Effector CD4-positive, alpha-beta T cell (primary cell): ENCODE data around the gene ADARB2.
"Not testable (repeated sequence)": the region's sequence is repeated elsewhere in the genome, so short reads cannot be mapped to it uniquely, and the experiment has no call there.

Experiments used
- DNase-seq: peaks from one replicate; pipeline ENCODE4 v3.0.0-alpha.2; 2020

ADARB2 gene

DNA sequence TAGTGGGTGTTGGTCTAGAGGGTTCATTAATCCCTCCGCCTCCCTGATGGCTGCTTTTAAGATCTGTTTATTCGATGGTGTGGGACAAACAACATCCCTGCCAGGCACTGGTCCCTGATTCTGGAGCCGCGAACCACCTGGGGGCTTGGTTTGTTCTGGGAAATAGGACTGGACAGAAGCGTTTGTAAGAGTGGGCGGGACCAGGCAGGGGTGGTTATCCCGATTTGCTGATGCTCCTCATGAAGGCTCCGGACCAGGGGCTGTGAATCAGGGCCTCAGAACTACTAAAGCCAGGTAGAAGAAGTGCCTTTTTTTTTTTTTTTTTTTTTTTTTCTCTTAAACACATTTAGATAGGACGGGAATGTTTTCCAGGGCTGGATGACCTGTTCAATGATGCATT is 407.7 kb downstream of the ADARB2 start:
- DNase-seq: no peak

DNA sequence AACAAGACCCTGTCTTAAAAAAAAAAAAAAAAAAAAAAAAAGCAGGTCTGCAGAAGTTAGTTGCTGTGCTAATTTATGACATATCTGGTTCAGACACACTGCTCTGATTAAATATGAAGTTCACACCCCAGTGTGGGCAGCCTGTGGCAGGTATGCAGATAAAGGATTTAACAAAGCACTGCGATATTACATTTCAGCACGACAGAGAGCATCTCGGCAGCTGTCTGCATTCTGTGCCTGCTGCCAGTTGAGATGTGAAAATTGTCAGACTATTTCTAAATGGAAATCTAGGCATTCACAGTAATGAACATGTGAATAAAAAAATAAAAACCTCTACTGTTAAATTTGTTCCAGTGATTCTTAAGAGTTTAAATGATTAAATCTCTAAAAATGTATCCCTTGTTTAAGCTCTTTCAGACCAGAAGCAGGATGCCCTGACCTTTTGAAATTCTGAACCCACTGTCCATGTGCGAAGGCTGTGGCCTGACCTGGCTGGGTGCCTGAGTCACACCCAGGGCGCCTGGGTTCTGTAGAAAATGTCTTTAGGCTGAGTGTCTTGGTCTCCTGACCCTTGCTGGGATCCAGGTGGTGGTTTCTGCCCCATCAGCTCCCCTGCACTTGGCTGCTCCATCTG is 408.2 kb downstream of the ADARB2 start:
- DNase-seq: no peak

DNA sequence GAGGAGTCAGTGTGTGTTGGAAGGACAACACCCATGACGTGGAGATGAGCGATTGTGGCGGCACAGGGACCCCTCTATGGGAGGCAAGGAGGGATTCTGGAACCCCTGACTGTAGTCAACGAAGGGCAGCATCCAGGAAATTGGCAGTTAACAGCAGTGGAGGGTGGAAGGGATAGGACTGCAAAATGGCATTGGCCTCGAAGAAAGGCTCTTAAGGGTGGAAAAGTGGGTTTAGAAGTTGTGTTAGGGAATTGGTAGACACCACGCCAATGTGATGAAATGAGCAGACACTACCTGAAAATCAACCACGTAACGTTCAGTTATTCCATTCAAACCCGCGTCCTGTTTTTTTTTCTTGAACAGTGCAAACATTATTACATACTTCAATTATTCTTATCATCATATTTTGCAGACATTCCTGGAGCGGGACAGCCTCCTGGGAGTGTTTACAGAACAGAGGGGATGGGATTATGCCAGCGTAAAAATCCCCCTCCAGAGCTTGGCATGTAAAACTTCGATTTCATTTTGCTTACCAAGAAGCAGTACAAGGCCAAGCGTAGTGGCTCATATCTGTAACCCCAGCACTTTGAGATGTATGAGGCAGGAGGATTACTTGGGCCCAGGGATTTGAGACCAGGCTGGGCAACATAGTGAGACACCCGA is 409.0 kb downstream of the ADARB2 start:
- no peak for DNase-seq

DNA sequence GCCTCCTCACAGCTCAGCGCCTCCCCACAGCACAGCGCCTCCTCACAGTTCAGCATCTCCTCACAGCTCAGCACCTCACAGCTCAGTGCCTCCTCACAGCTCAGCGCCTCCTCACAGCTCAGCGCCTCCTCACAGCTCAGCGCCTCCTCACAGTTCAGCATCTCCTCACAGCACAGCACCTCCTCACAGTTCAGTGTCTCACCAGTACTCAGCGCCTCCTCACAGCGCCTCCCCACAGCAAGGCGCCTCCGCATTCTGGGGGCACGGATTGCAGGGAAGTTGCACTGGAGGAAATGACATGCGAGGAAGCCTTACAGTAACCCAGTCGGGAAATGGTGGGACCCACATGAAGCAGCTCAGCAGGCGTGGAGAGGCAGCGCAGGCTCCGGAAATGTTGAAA is 409.6 kb downstream of the ADARB2 start:
- DNase-seq: no peak

DNA sequence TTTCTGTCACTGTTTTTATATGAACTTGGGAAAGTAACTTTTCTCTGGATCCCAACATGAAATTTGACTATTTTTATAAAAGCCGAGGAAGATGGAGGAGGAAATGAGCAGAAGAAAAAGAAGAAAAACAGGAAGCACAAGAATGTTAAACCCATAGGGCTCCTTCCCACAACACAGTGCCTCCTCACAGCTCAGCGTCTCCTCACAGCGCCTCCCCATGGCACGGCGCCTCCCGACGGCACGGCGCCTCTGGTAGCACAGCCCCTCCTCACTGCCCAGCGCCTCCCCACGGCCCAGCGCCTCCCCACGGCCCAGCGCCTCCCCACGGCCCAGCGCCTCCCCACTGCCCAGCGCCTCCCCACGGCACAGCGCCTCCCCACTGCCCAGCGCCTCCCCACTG is 410.8 kb downstream of the ADARB2 start:
- not testable (repeated sequence) for DNase-seq

DNA sequence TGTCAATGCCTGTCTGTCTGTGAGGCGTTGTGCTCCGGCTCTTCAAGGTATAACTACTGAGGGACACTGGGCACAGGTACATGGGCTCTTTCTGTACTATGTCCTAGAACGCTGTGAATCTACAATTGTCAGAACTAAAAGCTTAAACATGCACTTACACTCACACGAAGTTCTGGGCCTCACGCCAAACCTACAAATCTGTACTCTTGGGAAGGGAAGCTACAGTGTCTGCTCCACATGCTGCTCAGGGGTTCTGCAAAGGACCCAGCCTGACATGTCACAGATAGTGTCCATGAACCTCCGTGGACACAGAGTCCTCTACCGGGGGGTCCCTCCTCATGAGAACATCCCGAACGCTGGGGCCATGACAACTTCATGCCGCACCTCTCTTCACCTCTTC is 412.4 kb downstream of the ADARB2 start:
- no peak for DNase-seq

DNA sequence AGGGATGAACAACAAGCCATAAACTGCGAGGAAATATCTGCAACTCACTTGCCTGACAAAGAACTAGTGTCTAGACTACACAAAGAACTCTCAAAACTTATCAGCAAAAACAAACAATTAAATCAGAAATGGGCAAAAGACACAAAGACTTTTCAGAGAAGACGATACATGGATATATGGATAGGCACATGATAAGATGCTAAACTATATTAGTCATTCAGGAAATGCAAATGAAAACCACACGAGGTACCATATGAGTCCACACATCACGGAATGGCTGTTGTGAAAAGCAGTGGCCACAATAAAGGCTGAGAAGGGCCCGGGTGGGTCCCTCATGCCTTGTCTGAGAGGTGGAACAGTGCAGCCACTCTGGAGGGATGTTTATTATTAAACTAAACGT is 413.4 kb downstream of the ADARB2 start:
- no peak for DNase-seq

DNA sequence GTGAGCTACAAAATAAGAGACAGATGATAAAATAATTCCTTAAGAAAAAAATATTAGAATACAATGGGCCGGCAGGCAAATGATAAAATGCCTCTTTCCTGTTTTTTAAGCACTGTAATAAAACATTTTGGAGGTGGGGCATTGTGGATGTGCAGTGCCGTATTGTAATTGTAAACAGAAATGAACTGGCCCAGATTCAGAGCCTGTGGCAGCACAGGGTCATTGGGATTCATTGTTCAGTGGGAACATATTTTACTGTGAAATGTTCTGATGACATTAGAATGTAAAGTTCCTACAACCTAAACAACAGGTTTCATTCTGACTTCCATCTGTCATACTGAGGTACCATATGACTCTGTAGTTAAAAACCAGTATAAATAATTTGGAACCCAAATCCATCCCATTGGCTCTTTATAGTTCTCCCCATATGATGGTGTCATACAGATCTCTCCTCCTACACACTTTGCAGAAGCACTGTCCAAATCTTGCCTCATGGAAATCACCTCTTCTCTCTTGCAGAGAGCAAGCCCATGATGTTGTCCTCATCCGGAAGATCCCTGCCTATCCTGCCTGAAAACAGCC is 416.5 kb downstream of the ADARB2 start:
- DNase-seq: no peak

DNA sequence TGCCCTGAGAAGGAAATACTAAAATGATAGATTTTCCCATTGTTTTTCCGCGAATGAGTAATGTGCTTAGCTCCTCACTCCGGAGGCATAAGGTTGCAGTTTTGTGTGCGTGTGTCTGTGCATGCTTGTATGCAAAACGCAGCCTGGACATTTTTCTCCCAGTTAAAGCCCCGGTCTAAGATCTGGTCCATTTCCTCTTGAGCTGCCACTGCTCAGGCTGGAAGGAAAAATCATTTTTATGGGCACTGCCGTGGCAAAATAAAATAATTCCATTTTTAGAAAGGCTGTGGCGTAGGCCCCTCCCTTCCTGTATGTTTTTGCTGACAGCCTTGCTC is 420.5 kb downstream of the ADARB2 start:
- DNase-seq: no peak

DNA sequence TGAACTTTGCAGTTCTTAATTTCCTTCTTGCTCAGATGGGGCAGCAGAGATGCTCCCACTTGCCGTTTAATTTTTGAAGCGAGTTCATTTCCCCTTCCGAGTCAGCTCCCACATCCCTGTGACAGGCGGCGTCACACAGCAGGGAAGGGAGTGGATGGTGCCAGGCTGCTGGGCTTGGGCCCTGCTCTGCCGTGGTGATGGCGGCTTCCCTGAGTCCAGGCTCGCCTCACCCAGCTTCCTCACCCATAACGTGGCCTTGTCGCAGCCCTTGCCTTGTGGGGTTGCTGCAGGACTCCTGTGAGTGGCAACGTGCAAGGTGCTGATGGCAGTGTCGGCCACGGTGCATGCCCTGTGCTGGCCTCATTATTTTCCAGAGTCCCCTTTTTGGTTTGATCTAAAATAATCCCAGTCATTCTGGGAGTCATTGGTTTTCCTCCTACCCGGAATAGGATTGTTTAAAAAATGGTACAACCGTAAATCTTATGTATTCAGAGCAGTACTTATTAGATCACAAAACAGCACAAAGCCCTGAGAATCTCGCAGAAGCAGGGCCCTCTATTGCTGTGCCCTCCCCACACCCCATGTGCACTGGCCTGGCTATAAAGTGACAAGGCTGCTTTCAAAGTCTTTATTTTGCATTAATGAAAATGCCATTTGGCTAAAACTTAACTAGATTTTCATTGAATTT is 421.1 kb downstream of the ADARB2 start:
- DNase-seq: no peak

DNA sequence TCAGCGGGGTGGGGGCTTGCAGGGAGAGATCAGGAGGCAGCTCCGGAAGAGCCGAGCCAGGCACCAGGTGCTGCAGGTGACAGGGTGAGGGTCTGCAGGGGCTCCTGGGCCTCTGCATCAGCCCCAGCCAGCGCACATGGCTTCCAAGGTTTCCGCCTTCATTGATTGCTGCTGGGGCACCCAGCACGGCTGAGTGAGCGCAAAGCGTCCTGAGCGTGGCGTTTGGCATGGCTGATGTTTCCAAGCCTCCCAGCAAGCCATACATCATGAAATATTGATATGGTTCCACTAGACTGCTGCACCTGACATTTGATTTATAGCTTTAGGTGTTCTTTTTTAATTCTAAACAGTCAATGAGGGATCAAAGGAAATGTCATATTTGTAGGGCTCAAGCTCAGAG is 422.1 kb downstream of the ADARB2 start:
- DNase-seq: no peak

DNA sequence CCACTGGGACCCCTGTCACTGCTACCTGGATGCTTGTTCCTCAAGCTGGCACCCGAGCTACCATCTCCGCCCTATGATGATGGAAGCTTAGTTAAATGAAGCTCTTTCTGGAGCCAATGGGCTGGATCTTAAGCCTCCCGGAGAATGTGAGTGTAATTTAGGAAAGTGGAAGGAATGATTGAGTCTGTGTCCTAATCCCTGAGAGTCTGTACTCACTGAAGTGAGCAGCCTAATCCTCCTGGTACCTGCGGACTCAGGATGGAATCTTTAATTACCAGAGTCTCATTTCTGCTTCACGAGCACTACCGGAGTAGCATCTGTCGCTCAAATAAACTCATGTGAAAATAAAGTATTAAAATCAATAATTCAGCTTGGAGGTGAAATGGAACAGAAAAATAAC is 425.6 kb downstream of the ADARB2 start:
- DNase-seq: no peak

DNA sequence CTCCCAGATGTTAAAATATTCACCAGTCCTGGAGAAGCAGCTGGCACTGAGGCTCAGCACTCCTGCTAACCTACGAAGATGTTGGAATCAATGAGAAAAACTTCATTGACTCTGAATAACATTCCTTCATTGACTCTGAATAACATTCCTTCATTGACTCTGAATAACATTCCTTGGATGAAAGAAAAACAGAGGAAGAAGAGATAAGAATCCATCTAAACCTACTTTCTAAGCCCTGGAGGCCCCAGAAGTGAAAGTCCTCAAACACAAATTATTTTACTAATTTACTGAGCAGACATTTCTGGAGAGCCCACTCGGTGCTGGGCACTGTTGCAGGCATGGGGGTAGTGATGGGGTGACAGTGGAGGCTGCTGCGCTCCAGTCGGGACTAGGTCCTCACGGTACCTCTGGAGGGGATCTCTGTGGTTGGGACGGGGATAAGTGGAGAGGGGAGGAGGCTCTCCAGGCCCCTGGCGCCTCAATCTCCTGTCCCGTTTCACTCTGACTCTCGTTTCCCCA is 427.0 kb downstream of the ADARB2 start:
- DNase-seq: no peak

DNA sequence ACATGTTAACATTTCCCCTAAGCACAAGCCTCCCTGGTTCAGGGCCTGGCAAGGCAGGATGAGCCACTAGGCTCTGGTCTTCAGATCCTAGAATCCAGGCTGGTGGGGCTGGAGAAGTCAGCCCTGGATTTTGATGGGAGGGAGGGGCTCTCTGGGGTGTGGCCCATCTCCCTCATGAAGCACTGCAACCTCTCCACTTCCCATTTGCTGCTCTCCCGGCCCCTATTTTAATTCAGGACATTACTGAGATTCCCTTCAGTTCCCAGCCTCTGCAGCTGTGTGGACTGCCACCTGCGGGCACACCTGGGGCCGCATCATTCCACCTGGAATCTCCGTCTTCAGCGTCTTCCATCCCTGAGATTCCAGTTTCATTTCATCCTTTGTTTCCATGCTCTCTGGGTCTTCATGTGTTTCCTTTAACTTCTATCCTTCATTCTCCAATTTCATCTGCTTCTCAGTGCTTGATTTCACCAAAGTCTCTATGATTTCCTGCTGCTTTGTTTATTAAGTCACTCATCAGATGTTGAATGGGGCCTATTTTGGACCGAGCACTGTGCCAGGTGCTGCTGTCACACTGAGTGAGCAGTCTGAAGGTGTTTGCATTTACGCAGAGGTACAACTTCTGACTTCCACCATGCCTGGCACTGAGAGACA is 427.6 kb downstream of the ADARB2 start:
- no peak for DNase-seq

DNA sequence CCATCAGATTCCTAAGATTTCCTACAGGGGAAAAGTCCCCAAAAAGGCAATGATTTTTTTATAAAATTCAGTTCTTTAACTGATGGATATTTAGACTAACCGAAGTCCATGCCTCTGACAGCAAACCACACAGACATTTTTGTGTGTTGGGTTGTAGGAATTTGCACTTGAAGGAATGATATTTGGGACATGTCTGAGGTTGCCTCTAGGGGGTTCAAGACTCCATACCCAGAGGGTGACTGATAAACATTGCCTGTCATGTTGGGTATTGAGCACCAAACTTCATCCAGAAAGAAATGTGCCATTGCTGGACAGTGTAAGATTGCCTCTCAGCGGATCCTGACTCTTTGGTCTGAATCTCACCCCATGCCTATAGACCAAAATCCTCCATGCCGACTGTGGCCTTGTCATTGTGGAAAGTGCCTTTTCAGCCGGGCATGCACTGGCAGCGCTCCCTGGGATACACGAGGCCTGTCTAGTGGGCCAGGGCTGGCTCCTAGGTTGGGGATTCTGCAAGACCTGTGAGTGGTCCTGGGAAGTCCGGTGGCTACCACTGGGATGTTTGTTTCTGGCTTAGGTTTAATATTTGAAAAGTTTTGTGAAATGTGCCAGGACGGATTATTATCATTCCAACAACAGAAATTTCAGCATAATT is 428.2 kb downstream of the ADARB2 start:
- DNase-seq: no peak

DNA sequence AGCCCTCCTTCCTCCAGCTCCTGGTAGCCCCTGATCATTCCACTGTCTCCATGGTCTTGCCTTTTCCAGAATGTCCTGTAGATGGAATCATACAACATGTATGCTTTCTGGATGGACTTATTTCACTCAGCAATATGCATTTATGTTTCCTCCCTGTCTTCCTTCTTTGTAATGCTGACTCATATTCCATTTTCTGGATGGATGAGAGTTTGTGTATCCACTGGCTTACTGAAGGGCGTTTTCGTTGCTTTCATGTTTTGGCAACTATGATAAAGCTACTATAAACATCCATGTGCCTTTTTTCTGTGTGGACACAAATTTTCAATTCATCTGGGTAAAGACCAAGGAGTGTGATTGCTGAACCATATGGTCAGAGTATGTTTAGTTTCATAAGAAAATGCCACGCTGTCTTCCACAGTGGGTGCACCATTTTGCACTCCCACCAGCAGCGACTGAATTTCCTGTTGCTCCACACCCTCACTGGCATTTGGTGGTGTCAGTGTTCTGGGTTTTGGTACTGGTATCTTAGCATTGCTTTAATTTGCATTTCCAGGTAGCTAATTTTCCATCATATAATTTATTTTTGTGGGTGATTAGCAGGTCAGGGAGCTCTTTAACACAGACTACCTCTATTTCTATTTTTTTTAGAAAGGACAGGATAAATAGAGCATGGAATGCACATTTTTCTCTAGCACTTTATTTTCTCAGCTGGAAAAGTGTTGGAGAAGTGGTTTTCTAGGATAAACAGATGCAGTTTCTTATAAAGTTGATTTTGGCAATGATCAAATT is 429.0 kb downstream of the ADARB2 start:
- DNase-seq: no peak

DNA sequence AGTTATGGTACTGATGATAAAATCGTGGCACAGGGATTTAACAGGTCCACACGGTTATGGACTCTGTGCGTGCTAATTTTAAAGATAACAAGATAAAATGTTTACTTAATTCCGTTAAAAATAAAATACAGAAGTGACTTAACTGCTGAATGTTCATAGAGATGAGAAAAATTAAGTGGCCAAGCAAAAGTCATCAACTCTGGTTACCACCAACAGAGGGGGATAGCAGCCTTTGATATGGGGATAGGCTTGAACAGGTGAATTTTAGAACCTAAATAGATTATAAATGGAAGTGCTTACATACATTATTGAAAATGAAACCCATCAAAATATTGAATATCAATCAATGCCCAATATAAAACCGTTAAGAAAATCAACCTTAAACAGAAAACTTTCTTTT is 436.2 kb downstream of the ADARB2 start:
- no peak for DNase-seq

DNA sequence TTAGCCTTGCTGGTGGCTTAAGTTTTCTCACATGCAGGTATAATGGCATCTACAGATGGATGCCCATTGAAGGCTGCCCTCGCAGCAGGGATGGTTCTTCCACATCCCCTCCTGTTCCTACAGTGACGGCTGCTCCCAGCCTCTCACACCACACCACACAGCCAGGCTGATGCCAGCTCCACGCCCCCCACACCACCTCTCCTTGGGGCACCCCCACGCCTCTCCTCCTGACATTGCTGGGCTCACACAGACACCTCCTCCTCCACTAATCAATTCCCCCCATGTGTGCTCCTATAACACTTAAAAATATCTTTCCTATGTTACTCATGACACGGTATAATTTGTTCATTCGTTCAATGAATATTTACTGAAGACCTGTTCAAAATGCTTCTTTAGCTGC is 437.1 kb downstream of the ADARB2 start:
- no peak for DNase-seq

DNA sequence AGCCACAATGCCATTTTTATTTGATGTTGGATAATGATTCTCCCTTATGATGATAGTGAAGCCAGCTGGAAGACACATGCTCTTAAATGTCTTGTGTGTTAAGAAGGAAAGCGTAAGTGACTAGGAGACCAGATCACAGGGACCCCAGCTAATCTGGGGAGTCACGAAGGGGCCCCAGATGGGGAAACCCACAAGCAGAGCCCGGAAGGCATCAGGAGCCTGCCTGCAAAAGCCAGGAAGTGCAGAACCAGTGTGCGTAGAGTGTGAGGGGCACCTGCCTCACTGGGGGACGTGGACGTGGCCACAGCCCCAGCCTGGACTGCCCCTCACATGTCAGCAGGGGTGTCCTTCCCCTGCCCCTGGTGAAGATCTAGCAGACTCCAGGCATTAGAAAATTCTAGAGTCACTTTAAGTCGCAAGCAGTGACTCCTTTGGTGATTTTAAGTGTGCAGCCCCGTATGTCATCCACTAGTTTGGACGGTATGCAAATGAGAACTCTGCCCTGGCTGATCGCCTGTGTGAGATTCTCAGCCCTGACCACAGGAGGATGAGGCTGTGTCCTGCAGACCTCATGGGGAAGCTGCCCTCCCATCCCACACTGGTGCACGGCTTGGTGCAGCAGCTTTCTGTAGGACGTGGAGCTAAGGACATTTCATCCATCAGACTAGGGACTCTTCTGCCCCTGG is 438.1 kb downstream of the ADARB2 start:
- no peak for DNase-seq

DNA sequence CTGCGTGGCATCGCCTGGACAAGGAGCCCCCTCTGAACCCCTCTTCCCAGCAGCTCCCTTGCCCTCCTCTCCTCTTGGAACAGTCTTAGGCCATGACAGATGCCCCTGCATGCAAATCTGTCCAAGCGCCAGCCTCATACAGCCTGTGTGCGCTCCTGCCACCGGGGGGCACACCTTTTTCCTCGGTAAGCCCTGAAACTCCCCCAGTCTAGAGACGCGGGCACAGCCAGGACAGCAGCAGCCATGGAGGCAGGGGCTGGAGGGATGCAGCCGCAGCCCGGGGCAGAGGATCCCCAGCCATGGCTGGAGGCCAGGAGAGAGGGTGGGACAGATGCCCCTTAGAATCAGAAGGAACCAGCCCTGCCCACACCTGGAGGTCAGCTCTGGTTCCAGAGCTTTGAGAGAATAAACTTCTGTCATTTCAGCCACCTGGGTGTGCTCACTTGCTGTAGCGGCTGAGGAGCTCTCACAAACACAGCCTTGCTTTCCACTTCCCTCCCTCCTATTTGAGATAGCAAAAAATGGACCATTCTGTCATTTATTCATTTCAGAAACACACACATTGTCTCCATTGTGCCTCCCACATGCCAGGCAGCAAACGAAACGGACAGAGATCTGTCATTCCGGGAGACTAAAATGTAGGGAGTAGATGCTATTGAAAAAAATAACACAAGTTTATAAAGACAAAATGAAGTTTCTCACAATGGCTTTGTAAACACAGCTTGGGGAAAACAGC is 439.6 kb downstream of the ADARB2 start:
- DNase-seq: no peak
